Liver (tissue), 9 donors: ENCODE data around the gene WDR81. TPM values are rescaled to one million over a fixed set of nuclear protein-coding genes. Genes with fewer than 3 reads are reported as not detected.
A peak's percentile ranks its signal among the peaks of the same experiment; 100 is the strongest.

Experiments used
- DNase-seq: peaks from one replicate; pipeline ENCODE4 v3.0.0-alpha.2; 2017; ENCODE audit warnings: low spot score
- H3K27ac ChIP-seq, 2 donors: one replicate each; pipeline ENCODE4 v1.7.0; 2013; ENCODE audit warnings: inconsistent platforms in 2 of 2, low read length in 2 of 2, control low read depth in 1 of 2, low read depth in 1 of 2, mild to moderate bottlenecking in 1 of 2
- H3K27me3 ChIP-seq, 4 donors: one replicate each; pipeline versions ENCODE4 v1.6.1 to v1.7.0; 2013; ENCODE audit warnings: low read length in 3 of 4, inconsistent platforms in 1 of 4, mild to moderate bottlenecking in 1 of 4, moderate library complexity in 1 of 4; ENCODE audit not compliant: control insufficient read depth in 4 of 4, insufficient read depth in 4 of 4
- H3K36me3 ChIP-seq, 4 donors: one replicate each; pipeline versions ENCODE4 v1.6.1 to v1.7.0; 2013; ENCODE audit warnings: low read length in 3 of 4, mild to moderate bottlenecking in 3 of 4, low read depth in 1 of 4, moderate library complexity in 1 of 4; ENCODE audit not compliant: control insufficient read depth in 4 of 4, insufficient read depth in 3 of 4
- H3K4me1 ChIP-seq, 4 donors: one replicate each; pipeline versions ENCODE4 v1.6.1 to v1.7.0; 2013; ENCODE audit warnings: low read length in 3 of 4, mild to moderate bottlenecking in 3 of 4, moderate library complexity in 1 of 4; ENCODE audit not compliant: control insufficient read depth in 4 of 4, insufficient read depth in 4 of 4
- H3K4me3 ChIP-seq, 3 donors: one replicate each; pipeline versions ENCODE4 v1.6.1 to v1.7.0; 2013; ENCODE audit warnings: low read length in 3 of 3, control low read depth in 1 of 3, low read depth in 1 of 3, mild to moderate bottlenecking in 1 of 3
- H3K9ac ChIP-seq, 2 donors: one replicate each; pipeline ENCODE4 v1.7.0; 2013; ENCODE audit warnings: low read length in 2 of 2, mild to moderate bottlenecking in 2 of 2, moderate library complexity in 2 of 2, control low read depth in 1 of 2, low read depth in 1 of 2
- H3K9me3 ChIP-seq, 4 donors: one replicate each; pipeline versions ENCODE4 v1.6.1 to v1.7.0; 2013; ENCODE audit warnings: low read length in 3 of 4; ENCODE audit not compliant: control insufficient read depth in 4 of 4
- ATF3 ChIP-seq: IDR thresholded peaks from 2 replicates; pipeline ENCODE4 v1.6.1; 2016; ENCODE audit warnings: antibody characterized with exemption
- CTCF ChIP-seq: fragments of 150-350 bp; IDR thresholded peaks from 2 replicates; pipeline ENCODE4 v1.5.1; 2017; ENCODE audit warnings: improper control_type of control experiment, low read depth, low read length; ENCODE audit not compliant: missing input control
- EGR1 ChIP-seq, 2 donors: IDR thresholded peaks; 2 replicates each; pipeline ENCODE4 v1.6.1; 2016 to 2018; ENCODE audit warnings: antibody characterized with exemption in 2 of 2, low read depth in 2 of 2
- FOXA1 ChIP-seq: IDR thresholded peaks from 2 replicates; pipeline ENCODE4 v1.6.1; 2016; ENCODE audit warnings: antibody characterized with exemption
- FOXA2 ChIP-seq: IDR thresholded peaks from 2 replicates; pipeline ENCODE4 v1.6.1; 2016; ENCODE audit warnings: antibody characterized with exemption
- GABPA ChIP-seq, 2 donors: IDR thresholded peaks in 1 of 2; conservative IDR thresholded peaks in 1 of 2; 2 replicates each; pipeline ENCODE4 v1.6.1; 2016; ENCODE audit warnings: antibody characterized with exemption in 2 of 2, mild to moderate bottlenecking in 1 of 2, moderate library complexity in 1 of 2
- HNF4A ChIP-seq, 2 donors: conservative IDR thresholded peaks; 2 replicates each; pipeline ENCODE4 v1.6.1; 2016; ENCODE audit warnings: antibody characterized with exemption in 2 of 2, mild to moderate bottlenecking in 2 of 2
- HNF4G ChIP-seq: IDR thresholded peaks from 2 replicates; pipeline ENCODE4 v1.6.1; 2016; ENCODE audit warnings: antibody characterized with exemption
- JUND ChIP-seq, 2 donors: IDR thresholded peaks; 2 replicates each; pipeline ENCODE4 v1.6.1; 2016; ENCODE audit warnings: antibody characterized with exemption in 2 of 2
- MAX ChIP-seq: IDR thresholded peaks from 2 replicates; pipeline ENCODE4 v1.6.1; 2016; ENCODE audit warnings: antibody characterized with exemption
- NR2F2 ChIP-seq: IDR thresholded peaks from 2 replicates; pipeline ENCODE4 v1.6.1; 2016; ENCODE audit warnings: antibody characterized with exemption
- RAD21 ChIP-seq, 2 donors: IDR thresholded peaks; 2 replicates each; pipeline ENCODE4 v1.6.1; 2016; ENCODE audit warnings: antibody characterized with exemption in 2 of 2, mild to moderate bottlenecking in 2 of 2
- REST ChIP-seq: IDR thresholded peaks from 2 replicates; pipeline ENCODE4 v1.6.1; 2016; ENCODE audit warnings: antibody characterized with exemption, mild to moderate bottlenecking
- RXRA ChIP-seq, 2 donors: IDR thresholded peaks; 2 replicates each; pipeline ENCODE4 v1.6.1; 2017 to 2018; ENCODE audit warnings: antibody characterized with exemption in 2 of 2, mild to moderate bottlenecking in 1 of 2
- SP1 ChIP-seq: IDR thresholded peaks from 2 replicates; pipeline ENCODE4 v1.6.1; 2018; ENCODE audit warnings: antibody characterized with exemption, mild to moderate bottlenecking
- TAF1 ChIP-seq: conservative IDR thresholded peaks from 2 replicates; pipeline ENCODE4 v1.6.1; 2016; ENCODE audit warnings: antibody characterized with exemption, mild to moderate bottlenecking
- YY1 ChIP-seq: IDR thresholded peaks from 2 replicates; pipeline ENCODE4 v1.6.1; 2016; ENCODE audit warnings: antibody characterized with exemption, mild to moderate bottlenecking
- ZBTB33 ChIP-seq: IDR thresholded peaks from 2 replicates; pipeline ENCODE4 v1.6.1; 2016; ENCODE audit warnings: antibody characterized with exemption
- WGBS: extraction: QIAGEN DNeasy Blood & Tissue Kit; methylation state at CpG from one replicate; pipeline ENCODE4 v1.1.7; 2013; 5-methylcytosine and 5-hydroxymethylcytosine counted together
- polyA plus RNA-seq, 2 donors: library from polyadenylated mRNA; stranded (reverse) in 1 of 2; unstranded in 1 of 2; fragments of 200-250 nt in 1 of 2; fragments of >200 nt in 1 of 2; fragmentation: Nextera tagmentation in 1 of 2; extraction: Ambion mirVana in 1 of 2; gene quantifications; one replicate each; pipeline versions ENCODE4 v1.2.1 to v1.2.3, GENCODE V29; 2013 to 2015
- total RNA-seq, 2 donors: library from RNA; depleted of rRNA; stranded (reverse); fragments of >200 nt; gene quantifications; one replicate each; pipeline ENCODE4 v1.2.3, GENCODE V29; 2014
- donor health status: healthy.
- donor health status: healthy.
- donor health status: healthy.
- donor health status: healthy.
- donor health status: healthy.

WDR81 gene
- total and polyA plus RNA-seq, 4 donors: 12.3 to 41.8 (median 33.0) TPM

- H3K4me3 ChIP-seq: peak overlapping the region; percentile 88 to 96 (median 89)
- no peaks in the 10 kb centered on the region for H3K27me3 ChIP-seq
- peak; percentile 99 for DNase-seq
- peak overlapping the region; percentile 90 to 97 for H3K9ac ChIP-seq
- H3K36me3 ChIP-seq: peaks cover 11 to 24% (median 14%) of the 10 kb centered on the region in 4 donors
- H3K4me1 ChIP-seq: peaks cover 7 to 48% (median 32%) of the 10 kb centered on the region in 4 donors
- no peaks in the 10 kb centered on the region for H3K9me3 ChIP-seq
- TF ChIP-seq TAF1: peak; percentile 96
- TF ChIP-seq MAX: no peak
- no peak for TF ChIP-seq JUND (IDR thresholded peaks at IDR 0.05)
- peak; percentile 26 for TF ChIP-seq FOXA1
- TF ChIP-seq ATF3: no peak
- TF ChIP-seq SP1: peak; percentile 91
- no peak for TF ChIP-seq NR2F2
- TF ChIP-seq HNF4A (conservative IDR thresholded peaks at IDR 0.05): peak in 1 of 2 donors; percentile 62
- TF ChIP-seq ZBTB33: peak; percentile 77
- TF ChIP-seq EGR1 (IDR thresholded peaks at IDR 0.05; ENCODE audit: low read depth in 2 of 2): peak in 1 of 2 donors; percentile 77
- TF ChIP-seq FOXA2: no peak
- TF ChIP-seq HNF4G: no peak
- no peak for TF ChIP-seq GABPA (IDR thresholded peaks at IDR 0.05 in 1 of 2, conservative IDR thresholded peaks at IDR 0.05 in 1 of 2)
- no peak for TF ChIP-seq CTCF
- no peak for TF ChIP-seq YY1
- TF ChIP-seq RXRA (IDR thresholded peaks at IDR 0.05): peak in 1 of 2 donors; percentile 51
- TF ChIP-seq RAD21 (IDR thresholded peaks at IDR 0.05): peak in 1 of 2 donors; percentile 6
- peak; percentile 28 for TF ChIP-seq REST
- peak overlapping the region; percentile 96 to 100 for H3K27ac ChIP-seq
- WGBS: under 1% methylated on average over 70 of the region's 70 CpGs
Observed at GRCh38 chr17:1716076-1716911, 8.2 kb upstream of the WDR81 start.
